ENCODE results near the gene PHLDB2. TPM values are rescaled to one million over a fixed set of nuclear protein-coding genes. Genes with fewer than 3 reads are reported as not detected.

Gene PHLDB2
- polyA plus RNA-seq, 1 donor (not counting 4 experiments of a cell fraction or from before 2014, with no cell fraction given): 150 TPM

GRCh38 chr3:112002096-112002971 is 143.3 kb downstream of the PHLDB2 start:
- peak overlapping the region; percentile 50 for H3K27ac ChIP-seq (ENCODE audit: control insufficient read depth, insufficient read depth, low read length)
- TF ChIP-seq EZH2 (IDR thresholded peaks at IDR 0.05; ENCODE audit: low read length) (no peak), CTCF (optimal IDR thresholded peaks at IDR 0.05 in 1 of 3, IDR thresholded peaks at IDR 0.05 in 1 of 3, conservative IDR thresholded peaks at IDR 0.05 in 1 of 3; ENCODE audit: extremely low read depth in 1 of 3, insufficient read depth in 2 of 3, low read length in 3 of 3) (no peak)
- DNase-seq (ENCODE audit: low read depth, low spot score) (peak; percentile 83), FAIRE-seq (peak; percentile 84)
- dilution Hi-C loops (cut with MboI; ENCODE audit: extremely low pct_ligation_motif_present, low sequenced_read_pairs): no loop called here
- no peaks in the 10 kb centered on the region for H4K20me1 ChIP-seq (ENCODE audit: control insufficient read depth, extremely low read depth, insufficient read depth, low read length)
- no peaks in the 10 kb centered on the region for H3K36me3 ChIP-seq (ENCODE audit: control insufficient read depth in 2 of 2, extremely low read depth in 1 of 2, insufficient read depth in 2 of 2, low read length in 2 of 2)
- H3K9me1 ChIP-seq (ENCODE audit: control insufficient read depth, extremely low read depth, insufficient read depth, low read length): no peaks in the 10 kb centered on the region
- no peaks in the 10 kb centered on the region for H3K27me3 ChIP-seq (ENCODE audit: control insufficient read depth, extremely low read depth, insufficient read depth, low read length)
- no peaks in the 10 kb centered on the region for H3K9me3 ChIP-seq (ENCODE audit: control insufficient read depth, low read depth, low read length)
- H3K79me2 ChIP-seq (ENCODE audit: control insufficient read depth, insufficient read depth, low read length): peaks cover 2% of the 10 kb centered on the region
- H2AFZ ChIP-seq (ENCODE audit: control insufficient read depth, low read length): no peak overlapping the region
- no peak overlapping the region for H3K4me3 ChIP-seq (ENCODE audit: control insufficient read depth in 2 of 3, extremely low read depth in 1 of 3, insufficient read depth in 2 of 3, low read depth in 1 of 3, low read length in 3 of 3)
- H3K9ac ChIP-seq (ENCODE audit: control insufficient read depth, extremely low read depth, insufficient read depth, low read length): no peak overlapping the region
- peak overlapping the region; percentile 50 for H3K4me2 ChIP-seq (ENCODE audit: control insufficient read depth, extremely low read depth, insufficient read depth, low read depth, low read length)
- peaks cover 65% of the 10 kb centered on the region for H3K4me1 ChIP-seq (ENCODE audit: control insufficient read depth, extremely low read depth, insufficient read depth, low read length)

GRCh38 chr3:112003321-112004080 is 144.4 kb downstream of the PHLDB2 start:
- H3K4me2 ChIP-seq (ENCODE audit: control insufficient read depth, extremely low read depth, insufficient read depth, low read depth, low read length): peak overlapping the region; percentile 42
- H3K9ac ChIP-seq (ENCODE audit: control insufficient read depth, extremely low read depth, insufficient read depth, low read length): no peak overlapping the region
- no peak overlapping the region for H3K4me3 ChIP-seq (ENCODE audit: control insufficient read depth in 2 of 3, extremely low read depth in 1 of 3, insufficient read depth in 2 of 3, low read depth in 1 of 3, low read length in 3 of 3)
- TF ChIP-seq EZH2 (IDR thresholded peaks at IDR 0.05; ENCODE audit: low read length) (no peak), CTCF (optimal IDR thresholded peaks at IDR 0.05 in 1 of 3, IDR thresholded peaks at IDR 0.05 in 1 of 3, conservative IDR thresholded peaks at IDR 0.05 in 1 of 3; ENCODE audit: extremely low read depth in 1 of 3, insufficient read depth in 2 of 3, low read length in 3 of 3) (no peak)
- peak; percentile 53 for FAIRE-seq
- no peak overlapping the region for H2AFZ ChIP-seq (ENCODE audit: control insufficient read depth, low read length)
- peaks cover 63% of the 10 kb centered on the region for H3K4me1 ChIP-seq (ENCODE audit: control insufficient read depth, extremely low read depth, insufficient read depth, low read length)
- H3K79me2 ChIP-seq (ENCODE audit: control insufficient read depth, insufficient read depth, low read length): peaks cover 2% of the 10 kb centered on the region
- dilution Hi-C loops (cut with MboI; ENCODE audit: extremely low pct_ligation_motif_present, low sequenced_read_pairs): no loop called here
- H3K9me1 ChIP-seq (ENCODE audit: control insufficient read depth, extremely low read depth, insufficient read depth, low read length): no peaks in the 10 kb centered on the region
- no peak for DNase-seq (ENCODE audit: low read depth, low spot score)
- H4K20me1 ChIP-seq (ENCODE audit: control insufficient read depth, extremely low read depth, insufficient read depth, low read length): no peaks in the 10 kb centered on the region
- no peaks in the 10 kb centered on the region for H3K27me3 ChIP-seq (ENCODE audit: control insufficient read depth, extremely low read depth, insufficient read depth, low read length)
- H3K27ac ChIP-seq (ENCODE audit: control insufficient read depth, insufficient read depth, low read length): peak overlapping the region; percentile 32
- no peaks in the 10 kb centered on the region for H3K9me3 ChIP-seq (ENCODE audit: control insufficient read depth, low read depth, low read length)
- no peaks in the 10 kb centered on the region for H3K36me3 ChIP-seq (ENCODE audit: control insufficient read depth in 2 of 2, extremely low read depth in 1 of 2, insufficient read depth in 2 of 2, low read length in 2 of 2)

Data from keratinocyte (primary cell).